ENCODE measurements around the gene DENND1A.

DENND1A gene

DNA sequence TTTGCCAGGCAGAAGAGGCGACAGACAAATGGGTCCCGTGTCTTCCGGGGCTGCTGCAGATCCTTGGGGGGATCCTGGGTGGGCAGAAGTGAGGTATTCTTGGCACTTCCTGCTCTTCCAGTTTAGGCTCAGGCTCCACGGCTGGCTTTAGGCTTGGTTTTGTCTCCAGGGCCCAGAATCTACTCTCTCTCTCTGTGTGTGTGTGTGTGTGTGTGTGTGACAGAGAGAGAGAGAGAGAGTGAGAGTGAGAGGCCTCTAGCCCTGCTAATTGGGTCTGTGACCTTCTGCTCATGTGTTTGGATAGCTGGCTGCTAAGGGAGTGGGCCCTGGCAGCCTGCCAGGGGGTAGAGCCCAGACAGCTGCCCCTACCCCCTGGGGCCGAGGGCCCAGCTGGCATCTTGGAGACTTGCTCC, 534.6 kb downstream of the DENND1A start:
- DNase-seq (ENCODE audit: low read depth in 2 of 2): no peak

DNA sequence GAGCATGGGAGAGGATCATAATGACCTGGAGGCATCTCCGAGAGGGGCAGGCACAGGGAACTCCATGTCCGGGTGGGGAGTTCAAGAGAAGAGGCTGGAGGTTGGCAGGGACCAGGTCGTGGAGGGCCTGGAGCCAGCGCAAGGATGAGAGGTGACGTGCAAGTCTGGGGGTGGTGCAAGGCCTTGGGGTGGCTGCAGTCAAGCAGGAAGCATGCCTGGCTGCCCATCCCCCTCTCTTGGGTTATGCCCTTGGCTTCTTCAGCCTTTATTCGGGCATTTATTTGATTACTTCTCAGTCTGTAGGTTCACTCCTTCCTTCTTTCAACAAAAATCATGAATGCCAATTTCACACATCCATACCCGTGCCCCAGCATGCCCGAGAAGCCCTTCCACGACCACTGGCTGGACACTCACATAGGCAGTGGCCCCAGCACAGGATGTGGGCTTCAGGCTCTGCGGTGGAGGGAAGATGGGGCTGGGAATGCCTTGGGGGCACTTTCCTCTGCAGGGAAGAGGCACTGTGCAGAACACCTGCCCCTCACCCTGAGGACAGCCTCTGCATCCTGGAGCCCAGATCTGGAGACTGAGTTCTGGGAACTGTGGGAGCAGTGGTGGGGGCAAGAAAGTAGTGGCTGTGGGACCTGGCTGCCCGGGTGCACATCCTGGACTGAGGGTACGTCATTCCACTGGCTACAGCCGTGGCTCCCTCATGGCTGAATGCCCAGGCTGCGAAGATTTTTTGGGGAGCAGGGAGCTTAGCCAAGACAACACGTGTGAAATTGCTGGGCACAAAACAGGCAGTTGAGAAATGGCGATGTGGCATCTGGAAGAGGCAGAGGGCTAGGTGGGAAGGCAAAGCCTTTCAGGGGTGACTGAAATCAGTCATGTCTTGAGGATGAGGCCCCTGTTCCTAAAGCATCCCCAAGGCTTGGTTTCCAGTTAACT, 535.4 kb downstream of the DENND1A start:
- no peak for DNase-seq (ENCODE audit: low read depth in 2 of 2)

DNA sequence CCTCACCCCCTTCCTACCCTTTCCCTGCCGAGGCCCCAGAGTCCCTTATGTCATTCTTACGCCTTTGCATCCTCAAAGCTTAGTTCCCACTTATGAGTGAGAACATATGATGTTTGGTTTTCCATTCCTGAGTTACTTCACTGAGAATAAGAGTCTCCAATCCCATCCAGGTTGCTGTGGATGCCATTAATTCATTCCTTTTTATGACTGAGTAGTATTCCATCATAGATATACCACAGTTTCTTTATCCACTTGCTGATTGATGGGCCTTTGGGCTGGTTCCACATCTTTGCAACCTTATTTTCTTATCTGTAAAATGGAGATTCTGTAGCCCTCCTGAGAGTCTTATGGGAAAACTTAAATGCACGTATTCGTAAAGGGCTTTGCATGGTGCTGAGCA, 537.1 kb downstream of the DENND1A start:
- DNase-seq (ENCODE audit: low read depth in 2 of 2): no peak

DNA sequence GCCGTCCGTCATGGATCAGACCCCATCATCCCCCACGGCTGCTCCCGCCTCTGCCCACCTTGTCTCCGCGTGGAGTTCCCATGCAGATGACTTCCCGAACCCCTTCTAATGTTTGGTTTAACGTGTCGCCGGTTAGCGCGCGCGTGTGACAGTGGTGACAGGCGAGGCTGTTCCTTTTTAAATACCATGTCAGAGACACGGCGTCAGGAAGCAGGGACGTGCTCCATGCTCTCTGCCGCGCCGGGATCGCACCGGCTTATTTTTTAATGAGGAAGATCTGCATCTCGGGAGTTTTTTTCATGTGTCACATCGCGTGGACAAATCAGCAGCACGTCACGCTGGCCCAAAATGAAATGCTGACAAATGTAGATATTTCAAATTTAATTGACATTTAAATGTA, 538.0 kb downstream of the DENND1A start:
- no peak for DNase-seq (ENCODE audit: low read depth in 2 of 2)

DNA sequence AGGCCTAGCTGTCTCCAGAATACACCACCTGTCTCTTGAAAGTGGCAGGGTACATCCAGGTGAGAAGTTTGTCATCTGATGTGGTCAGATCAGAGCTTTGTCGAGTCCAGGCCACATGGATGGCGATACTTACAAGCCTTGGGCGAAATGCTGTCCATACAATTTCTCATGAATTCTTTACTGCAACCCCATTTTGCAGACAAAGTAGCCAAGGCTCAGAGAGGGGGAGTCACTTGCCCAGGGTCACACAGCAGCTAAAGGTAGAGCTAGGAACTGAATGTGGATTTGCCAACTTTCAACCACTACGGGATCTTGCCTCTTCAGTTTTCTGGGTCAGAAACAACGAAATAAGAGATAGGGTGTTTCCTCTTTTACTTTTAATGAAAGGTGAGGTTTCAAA, 538.7 kb downstream of the DENND1A start:
- DNase-seq (ENCODE audit: low read depth in 2 of 2): no peak

DNA sequence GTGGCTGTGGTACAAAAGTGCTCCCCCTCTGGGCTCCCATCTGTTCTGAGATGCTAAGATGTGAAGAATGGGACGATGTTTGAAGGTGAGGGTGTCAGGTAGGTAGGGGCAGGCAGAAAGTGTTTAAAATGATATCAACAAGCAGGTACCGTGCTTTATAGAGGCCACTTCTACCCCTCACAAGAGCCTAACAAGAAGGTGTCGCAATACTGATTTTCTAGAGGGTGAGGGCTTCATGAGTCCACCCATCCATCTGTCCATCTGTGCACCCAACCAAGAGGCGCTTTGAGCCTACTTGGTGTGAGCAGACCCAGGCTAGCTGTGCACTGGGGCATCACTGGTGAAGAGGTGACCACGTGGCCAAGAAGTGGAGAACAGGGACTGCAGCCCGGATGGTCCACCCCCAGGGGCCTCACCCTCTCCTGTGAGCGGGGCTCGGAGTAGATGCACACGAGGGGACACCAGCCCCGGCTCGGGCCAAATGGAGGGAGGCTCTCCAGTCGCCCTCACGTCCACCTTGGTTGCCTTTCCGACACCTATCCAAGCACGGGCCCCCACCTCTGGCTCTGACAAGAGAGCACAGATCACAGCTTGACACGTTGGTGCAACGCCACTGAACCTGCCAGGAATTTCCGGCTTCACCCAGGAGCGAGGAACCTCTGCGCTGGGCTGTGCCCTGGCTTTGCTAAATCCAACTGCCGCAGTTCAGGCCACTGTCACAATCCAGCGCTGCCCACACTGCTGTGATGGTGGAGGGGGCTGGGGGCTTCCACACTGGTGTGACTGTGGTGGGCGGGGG, 539.4 kb downstream of the DENND1A start:
- no peak for DNase-seq (ENCODE audit: low read depth in 2 of 2)

DNA sequence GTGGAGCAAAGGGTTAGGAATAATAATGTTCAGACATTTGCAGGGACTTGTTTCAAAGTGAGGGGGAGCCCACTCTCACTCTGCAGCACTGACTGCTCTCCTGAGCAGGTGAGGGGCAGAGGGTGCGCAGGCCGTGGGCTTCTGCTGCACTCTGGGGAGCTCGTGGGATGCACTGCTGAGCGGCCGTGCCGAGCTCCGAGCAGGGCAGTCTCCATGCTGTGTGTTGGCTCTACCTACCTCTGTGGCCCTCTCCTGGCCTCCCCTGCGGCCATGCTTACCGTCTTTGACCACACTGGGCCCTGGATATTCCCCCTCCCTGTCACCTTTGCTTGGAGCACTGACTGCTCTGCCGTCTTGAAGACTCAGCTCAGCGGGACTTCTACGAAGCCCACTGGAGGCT, 540.2 kb downstream of the DENND1A start:
- no peak for DNase-seq (ENCODE audit: low read depth in 2 of 2)

DNA sequence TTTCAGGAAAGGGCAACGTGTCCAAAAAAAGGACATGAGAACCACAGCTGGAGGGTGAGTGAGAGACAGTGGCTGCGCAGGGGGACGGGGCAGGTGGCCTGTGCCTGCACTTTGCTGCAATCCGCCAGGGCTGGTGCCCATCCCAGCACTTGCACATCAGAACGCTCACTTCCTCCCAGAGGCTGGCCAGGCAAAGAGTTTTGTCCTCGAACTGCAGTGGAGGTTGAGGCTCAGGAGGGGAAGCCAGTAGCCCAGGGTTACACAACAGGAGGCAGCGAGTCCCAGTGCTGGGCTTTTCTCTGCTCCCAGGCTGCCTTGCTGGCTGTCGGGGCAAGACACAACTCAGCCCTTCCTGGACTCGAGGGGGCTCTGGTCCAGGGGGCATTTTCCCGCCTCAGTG, 540.9 kb downstream of the DENND1A start:
- no peak for DNase-seq (ENCODE audit: low read depth in 2 of 2)

DNA sequence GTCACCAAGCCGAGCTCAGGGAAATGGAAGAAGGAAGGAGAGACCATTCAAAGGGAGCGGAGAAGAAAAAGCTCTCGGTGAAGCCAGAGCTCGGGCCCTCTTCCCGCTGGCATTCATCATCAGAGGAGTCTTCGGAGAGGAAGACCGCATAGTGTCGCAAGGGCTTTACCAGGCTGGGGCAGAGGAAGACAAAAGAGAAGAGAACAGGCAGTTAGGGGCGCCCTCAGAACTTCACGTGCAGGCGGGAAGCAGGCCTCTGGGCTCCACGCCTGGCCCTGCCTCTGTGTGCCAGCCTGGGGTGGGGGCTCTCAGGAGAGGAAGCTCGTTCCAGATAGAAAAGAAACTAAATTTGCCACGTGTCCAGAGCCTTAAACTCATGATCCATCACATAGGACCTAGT, 542.2 kb downstream of the DENND1A start:
- DNase-seq (ENCODE audit: low read depth in 2 of 2): no peak

DNA sequence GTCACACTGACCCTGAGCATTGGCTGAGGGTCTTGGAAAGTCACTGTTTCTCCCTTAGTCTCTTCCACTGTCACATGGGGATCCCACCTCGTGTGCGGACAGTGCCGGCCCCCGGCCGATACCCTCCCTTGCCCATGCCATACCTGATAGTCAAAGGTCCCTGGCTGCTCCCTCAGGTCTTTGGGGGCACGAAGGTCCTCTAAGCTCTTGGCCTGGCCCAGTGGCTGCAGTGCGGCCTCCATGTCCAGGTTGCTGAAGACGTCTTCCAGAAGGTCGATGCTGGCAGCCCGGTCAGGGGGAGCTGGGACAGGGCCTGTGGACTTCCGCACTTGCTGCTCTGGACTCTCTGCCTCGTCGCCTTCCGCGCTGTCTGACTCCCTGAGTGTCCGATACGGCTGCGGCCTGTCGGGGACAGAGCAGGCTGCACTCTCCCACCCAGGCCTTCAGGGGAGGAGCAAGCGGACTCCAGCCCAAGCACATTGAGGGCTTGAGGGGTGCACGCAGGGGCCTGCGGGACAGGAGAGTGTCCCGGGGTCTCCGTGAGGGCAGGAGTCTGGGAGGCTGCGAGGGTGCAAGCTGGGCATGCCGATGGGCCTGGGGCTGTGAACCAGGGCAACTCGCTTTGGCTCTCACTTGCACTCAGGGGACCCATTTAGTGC, 546.3 kb downstream of the DENND1A start:
- DNase-seq (ENCODE audit: low read depth in 2 of 2): no peak

DNA sequence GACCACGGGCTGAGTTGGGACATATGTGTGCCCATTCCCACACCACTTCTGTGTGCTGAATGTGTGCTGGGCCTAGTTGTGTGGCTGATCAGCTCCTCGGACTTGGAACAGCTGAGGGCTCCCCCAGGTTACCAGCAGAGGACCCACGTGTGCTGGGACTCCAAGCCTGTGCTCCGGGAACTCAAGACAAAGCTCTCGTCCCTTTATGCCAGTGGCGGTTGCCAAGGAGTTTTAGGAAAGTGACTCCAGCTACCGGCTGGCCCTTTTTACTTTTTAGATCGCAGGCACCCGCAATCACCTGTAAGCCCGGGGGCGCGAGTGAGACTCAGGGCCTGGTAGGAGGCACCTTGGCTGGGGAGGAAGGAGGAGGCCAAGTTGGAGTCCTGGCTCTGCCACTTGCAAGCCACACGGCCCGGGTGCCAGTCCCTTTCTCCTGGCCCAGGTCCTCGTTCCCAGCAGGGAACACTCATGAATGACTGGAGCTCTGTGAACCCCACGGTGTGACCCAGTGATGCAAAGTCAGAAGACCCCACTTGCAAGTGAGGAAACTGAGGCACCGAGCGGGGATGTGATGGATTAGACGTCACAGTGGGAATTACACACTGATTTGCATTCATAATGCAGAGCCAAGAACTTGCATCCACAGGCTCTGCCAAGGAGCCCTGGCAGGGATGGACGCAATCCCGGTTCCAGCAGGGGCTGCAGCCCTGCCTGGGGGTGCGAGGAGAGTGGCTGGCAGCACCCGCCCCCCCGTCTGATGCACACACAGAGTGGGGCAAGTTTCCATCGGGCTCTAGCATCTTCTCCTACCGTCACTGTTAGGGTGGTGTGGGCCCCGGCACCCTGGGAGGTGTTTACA, 547.0 kb downstream of the DENND1A start:
- no peak for DNase-seq (ENCODE audit: low read depth in 2 of 2)

DNA sequence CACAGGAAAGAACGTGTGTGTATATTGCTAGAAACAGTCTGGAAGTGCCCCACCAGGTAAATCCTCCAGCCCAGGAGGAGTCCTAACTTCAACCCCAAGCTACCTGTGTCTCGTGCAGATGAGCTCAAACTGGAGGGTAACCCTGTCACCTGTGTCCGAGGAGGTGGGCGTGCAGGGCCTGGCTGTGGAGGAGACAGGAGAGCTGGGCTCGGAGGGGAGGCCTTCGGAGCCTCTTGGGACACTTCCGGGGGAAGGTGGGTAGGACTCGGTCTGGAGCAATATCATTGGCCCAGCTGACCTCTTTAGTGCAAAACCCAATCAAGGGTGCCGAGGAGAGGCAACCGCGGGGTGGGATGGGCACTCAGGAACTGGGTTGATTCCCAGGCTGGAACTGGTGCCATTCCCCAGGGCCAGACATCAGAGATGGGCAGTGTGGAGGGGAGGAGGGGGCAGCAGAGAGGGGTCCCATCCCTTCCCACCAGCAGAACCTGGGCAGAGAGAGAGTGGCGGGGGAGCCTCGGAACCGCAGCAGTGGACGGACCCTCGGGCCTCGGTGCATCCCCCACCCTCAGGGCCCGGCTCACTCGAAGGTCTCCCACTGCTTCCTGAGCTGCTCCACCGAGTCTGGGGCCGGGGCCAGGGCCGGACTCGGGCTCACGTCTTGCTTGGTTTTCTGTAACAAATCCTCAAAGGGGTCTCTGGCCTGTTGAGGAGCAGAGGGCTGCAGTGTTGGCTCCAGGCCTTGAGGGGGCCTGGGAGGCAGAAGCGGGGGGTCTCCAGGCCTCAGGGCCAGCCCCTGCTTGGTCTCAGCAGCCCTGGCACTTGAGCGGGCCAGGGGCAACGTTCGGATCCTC, 548.8 kb downstream of the DENND1A start:
- DNase-seq (ENCODE audit: low read depth in 2 of 2): no peak

DNA sequence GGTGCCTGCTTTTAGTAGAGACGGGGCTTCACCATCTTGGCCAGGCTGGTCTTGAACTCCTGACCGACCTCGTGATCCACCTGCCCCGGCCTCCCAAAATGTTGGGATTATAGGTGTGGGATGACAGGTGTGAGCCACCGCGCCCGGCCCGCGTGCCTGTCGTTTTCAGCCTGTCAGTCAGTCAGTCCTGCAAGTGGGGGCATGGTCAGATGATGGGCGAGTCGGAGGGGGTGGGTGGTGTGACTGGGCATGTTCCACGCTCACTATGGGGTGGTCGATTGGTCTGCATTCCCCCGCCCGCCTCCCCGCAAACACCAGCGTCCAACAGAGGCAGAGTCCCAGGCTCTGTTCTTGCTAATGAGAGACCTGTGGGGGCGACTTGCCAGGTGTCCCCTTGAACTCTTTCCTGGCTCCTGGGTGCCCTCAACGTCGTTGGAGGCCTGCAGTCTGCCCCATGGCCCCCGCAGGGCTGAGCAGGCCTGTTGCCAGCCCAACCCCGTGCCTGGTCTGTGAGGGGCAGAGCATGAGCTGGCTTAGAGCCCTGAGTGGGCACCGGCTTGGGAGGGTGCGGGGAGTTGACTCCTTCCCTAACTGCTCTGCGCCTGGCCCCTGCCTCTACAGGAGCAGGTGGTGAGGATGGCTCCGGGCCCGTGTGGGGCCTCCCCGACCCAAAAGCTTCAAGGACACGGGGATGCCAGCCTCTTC, 550.8 kb downstream of the DENND1A start:
- DNase-seq (ENCODE audit: low read depth in 2 of 2): no peak

DNA sequence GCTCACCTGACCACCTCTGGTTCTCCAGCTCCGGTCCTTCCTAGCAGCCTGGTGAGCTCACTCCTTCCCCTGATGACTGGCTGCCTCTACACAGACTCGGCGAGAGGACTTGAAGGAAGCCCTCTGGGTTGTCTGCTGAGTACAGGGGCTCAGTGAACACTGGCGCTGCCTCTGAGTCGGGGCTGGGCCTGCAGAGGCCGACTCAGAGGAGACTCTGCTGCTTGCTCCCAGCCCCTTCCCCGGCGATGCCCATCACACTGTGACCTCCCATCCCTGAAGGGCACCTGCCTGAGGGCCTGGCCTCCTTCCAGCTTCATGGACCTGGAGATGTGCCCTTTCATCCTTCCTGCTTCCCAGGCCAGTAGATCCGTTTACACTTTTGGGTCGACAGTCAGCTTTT, 551.9 kb downstream of the DENND1A start:
- DNase-seq (ENCODE audit: low read depth in 2 of 2): no peak

DNA sequence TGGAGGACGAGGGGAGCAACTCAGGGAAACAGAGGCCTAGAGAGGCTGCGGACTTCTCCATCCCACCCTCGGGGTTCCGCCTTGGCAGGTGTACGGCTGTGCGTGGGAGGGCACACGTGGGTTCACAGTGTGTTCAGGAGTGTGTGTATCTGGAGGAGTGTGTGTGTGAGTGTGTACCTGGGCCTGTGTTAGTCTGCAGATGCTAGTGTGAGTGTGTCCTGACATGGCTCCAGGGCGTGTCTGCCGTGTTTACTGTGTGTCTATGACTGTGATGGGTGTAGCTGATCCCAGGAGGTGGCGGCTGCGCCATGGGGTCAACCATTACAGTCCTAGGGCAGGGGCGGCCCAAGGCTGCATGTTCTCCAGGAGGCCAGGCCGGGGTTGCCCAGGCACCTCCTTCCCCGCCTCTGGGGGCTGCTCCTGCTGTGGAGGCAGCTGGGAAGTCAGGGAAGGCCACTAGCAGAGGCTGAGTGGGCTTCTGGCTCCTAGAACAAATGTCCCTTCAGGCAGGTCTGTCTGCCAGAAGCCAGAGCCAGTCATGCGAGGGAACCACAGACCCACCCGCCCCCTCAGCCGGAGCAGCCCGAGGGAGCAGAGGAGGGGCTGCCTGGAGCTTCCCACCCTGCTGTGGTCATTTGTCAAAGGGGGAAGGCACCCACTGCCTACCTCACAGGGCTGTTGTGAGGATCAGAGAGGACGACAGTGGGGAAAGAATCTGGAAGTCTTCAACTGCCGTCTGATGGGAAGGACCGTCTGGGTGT, 552.5 kb downstream of the DENND1A start:
- no peak for DNase-seq (ENCODE audit: low read depth in 2 of 2)

DNA sequence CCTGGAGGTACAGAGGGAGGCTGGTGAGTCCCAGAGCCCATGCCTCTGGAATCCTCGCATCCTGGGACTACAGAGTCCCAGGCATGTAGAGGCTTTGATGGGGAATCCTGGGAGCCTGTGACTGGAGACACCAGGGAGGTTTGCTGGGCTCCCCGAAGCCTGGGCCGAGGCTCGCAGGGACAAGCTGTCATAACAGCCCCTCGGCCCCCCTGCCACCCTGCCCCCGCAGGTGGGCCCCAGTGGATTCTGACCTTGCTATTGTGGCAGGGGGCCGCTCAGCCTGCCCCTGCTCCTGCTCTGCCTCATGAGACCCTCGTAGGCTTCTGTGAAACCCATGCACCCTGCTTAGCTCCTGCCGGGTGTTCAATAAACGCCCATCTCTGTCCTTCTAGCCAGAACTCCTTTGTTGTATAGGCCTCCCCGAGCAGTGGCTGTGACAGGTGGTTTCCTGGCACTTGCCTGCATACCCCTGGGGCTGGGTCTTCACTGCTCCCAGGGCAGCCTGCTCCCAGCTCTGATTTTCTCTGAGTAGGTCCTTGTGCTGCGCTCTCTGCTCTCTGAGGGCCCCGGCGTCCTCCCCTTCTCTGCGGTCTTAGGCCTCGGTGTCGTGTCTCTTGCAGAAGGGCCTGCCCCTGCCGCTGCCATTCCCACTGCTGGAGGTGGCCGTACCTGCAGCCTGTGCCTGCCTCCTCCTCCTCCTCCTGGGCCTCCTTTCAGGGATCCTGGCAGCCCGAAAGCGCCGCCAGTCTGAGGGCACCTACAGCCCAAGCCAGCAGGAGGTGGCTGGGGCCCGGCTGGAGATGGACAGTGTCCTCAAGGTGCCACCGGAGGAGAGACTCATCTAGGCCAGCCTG, 553.5 kb downstream of the DENND1A start:
- no peak for DNase-seq (ENCODE audit: low read depth in 2 of 2)

DNA sequence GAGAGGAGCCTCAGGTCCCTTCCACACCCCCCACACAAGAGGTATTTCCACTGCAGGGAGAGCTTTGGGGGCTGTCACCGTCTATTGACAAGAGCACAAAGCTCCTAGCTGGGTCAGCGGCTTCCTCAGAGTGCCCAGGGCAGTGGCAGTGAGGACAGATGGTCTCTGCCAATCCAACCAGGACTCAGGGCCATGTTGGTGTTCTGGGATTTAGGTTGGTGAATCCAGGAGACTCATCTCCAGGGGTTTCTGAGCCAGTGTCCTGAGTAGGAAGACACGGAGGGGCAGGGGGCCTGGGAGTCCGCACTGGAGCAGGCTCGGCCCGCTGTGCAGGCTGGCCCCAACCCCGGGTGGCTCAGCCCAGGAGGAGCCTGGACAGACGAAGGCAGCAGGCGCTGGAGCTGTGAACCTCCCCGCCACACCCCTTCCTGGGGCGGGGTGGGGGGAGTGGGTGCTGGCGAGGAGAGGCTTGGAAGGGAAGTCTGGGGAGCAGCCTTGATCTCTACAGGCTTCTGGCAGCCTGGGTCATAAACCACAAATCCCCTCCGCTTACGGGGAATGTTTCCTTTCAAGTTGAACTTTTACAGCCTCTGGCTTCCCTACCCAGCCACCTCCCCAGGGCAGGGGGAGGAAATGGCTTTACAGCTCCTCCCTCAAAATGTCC, 554.3 kb downstream of the DENND1A start:
- no peak for DNase-seq (ENCODE audit: low read depth in 2 of 2)

DNA sequence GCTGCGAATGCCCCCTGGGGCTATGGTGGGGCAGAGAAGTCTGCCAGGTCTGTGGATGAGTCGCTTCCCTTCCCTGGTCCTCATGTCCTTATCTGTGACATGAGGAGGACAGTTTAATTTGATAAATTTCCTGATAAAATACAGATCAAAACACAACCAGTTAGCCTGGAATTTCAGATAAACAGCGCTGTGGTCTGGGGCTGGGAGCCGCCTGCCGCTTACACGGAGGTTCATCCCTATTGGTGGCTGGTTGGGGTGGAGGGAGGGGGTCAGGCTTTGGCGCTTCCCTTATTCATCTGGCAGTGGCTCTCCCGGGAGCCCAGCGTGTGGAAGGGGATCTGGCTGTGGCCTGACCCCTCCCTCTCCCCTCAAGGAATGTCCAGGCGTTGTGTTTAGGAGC, 556.0 kb downstream of the DENND1A start:
- no peak for DNase-seq (ENCODE audit: low read depth in 2 of 2)

Data from stimulated activated CD4-positive, alpha-beta T cell treated with anti-CD3 and anti-CD28 coated beads, Interleukin-15, amount 100 ng/mL, for 48 hours (primary cell).